Suprapubic skin (tissue), 4 donors: ENCODE data around the gene PPP1R9A. TPM values are rescaled to one million over a fixed set of nuclear protein-coding genes. Genes with fewer than 3 reads are reported as not detected.
A peak's percentile ranks its signal among the peaks of the same experiment; 100 is the strongest.

Experiments used
- DNase-seq, 2 donors: peaks; one replicate each; pipeline ENCODE4 v3.0.0-alpha.2; 2019; ENCODE audit warnings: low spot score in 2 of 2
- H3K27ac ChIP-seq: fragments of 200-600 bp; sonication (generic); one replicate; pipeline ENCODE4 v1.5.1; 2019
- H3K27me3 ChIP-seq: fragments of 200-600 bp; sonication (generic); one replicate; pipeline ENCODE4 v1.5.1; 2019
- H3K36me3 ChIP-seq: fragments of 200-600 bp; sonication (generic); one replicate; pipeline ENCODE4 v1.5.1; 2019
- H3K4me1 ChIP-seq: fragments of 200-600 bp; sonication (generic); one replicate; pipeline ENCODE4 v1.5.1; 2019
- H3K4me3 ChIP-seq: fragments of 200-600 bp; sonication (generic); one replicate; pipeline ENCODE4 v1.5.1; 2019; ENCODE audit warnings: mild to moderate bottlenecking
- H3K9me3 ChIP-seq: fragments of 200-600 bp; sonication (generic); one replicate; pipeline ENCODE4 v1.5.1; 2019
- EP300 ChIP-seq: sonication (generic); formaldehyde crosslinking; IDR thresholded peaks from one replicate; pipeline ENCODE4 v1.6.1; 2017; ENCODE audit warnings: antibody characterized with exemption
- POLR2A ChIP-seq, 2 donors: fragments of 450-650 bp; IDR thresholded peaks; one replicate each; pipeline ENCODE4 v1.6.1; 2017; ENCODE audit warnings: antibody characterized with exemption in 2 of 2, mild to moderate bottlenecking in 2 of 2, moderate library complexity in 2 of 2
- POLR2AphosphoS5 ChIP-seq, 3 donors: sonication (generic); formaldehyde crosslinking; IDR thresholded peaks; one replicate each; pipeline ENCODE4 v1.6.1; 2017; ENCODE audit warnings: antibody characterized with exemption in 3 of 3
- WGBS: methylation state at CpG from one replicate; pipeline ENCODE4 v1.1.5; 2018; 5-methylcytosine and 5-hydroxymethylcytosine counted together
- total RNA-seq, 4 donors: library from RNA; depleted of rRNA; stranded (reverse); fragments of >200 nt; gene quantifications; one replicate each; pipeline ENCODE4 v1.1.0, GENCODE V29; 2016
- TF ChIP-seq, protein P1 (sequence below), 2 donors: fragments of 200-600 bp in 1 of 2; fragments of 450-650 bp in 1 of 2; sonication (generic) in 1 of 2; IDR thresholded peaks; one replicate each; pipeline ENCODE4 v1.5.1; 2016 to 2019; ENCODE audit warnings: antibody characterized with exemption in 2 of 2, mild to moderate bottlenecking in 1 of 2, moderate library complexity in 1 of 2

Gene PPP1R9A
- 1 to 10 TPM in 3 of 4 donors, under 1 TPM in 1; 0.49 to 8.6 (median 2.5) TPM for total RNA-seq

DNA sequence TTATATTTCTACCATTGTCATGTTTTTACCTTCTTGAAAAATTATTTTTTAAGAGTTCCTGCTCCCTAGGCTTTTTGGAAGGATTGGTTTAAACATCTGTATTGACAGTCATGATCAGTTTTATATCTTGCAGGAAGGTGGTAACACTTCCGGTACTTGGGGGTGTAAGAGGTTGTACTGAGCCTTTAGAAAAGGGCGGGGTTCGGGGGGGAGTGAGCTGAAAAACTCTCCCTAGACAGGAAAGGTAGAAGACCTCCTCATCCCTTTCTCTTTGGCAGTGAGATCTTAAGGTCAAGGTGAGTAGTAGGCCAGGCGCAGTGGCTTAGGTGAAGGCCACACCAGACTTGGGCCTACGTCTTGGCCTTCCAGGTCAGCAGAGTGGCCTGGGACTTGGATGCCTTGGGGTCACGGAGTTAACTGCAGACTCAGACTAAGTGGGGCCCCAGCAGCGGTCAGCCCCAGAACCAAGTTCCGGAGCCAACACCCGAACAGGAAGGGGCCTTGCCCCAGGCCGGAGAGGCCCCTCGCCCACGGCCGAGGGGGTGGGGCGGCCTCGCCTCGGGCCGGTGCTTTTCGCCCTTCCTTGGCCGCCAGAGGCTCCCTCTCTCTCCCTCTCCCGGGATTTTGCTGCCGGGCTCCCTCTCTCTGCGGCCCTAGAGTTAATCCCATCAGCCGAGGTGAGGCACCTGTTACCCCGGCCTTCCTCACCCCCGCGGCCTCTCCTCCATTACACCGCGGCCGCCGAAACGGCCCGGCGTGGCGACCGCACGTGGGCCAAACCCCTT, at the start of gene PPP1R9A:
PPP1R9A (plus strand) TSS at position 569 of the 785 bp plus-strand sequence. CDS start 2,520 bp downstream, outside the sequence.
- Histone ChIP-seq H3K36me3 (no peaks in the 10 kb centered on the region), H3K27ac (peak within 1 kb of the TSS; percentile 35), H3K9me3 (no peaks in the 10 kb centered on the region), H3K4me3 (peak within 1 kb of the TSS; percentile 56), H3K4me1 (peaks cover 17% of the 10 kb centered on the region), H3K27me3 (peaks cover 33% of the 10 kb centered on the region)
- DNase-seq, result no peak
- TF ChIP-seq, protein P1, sequence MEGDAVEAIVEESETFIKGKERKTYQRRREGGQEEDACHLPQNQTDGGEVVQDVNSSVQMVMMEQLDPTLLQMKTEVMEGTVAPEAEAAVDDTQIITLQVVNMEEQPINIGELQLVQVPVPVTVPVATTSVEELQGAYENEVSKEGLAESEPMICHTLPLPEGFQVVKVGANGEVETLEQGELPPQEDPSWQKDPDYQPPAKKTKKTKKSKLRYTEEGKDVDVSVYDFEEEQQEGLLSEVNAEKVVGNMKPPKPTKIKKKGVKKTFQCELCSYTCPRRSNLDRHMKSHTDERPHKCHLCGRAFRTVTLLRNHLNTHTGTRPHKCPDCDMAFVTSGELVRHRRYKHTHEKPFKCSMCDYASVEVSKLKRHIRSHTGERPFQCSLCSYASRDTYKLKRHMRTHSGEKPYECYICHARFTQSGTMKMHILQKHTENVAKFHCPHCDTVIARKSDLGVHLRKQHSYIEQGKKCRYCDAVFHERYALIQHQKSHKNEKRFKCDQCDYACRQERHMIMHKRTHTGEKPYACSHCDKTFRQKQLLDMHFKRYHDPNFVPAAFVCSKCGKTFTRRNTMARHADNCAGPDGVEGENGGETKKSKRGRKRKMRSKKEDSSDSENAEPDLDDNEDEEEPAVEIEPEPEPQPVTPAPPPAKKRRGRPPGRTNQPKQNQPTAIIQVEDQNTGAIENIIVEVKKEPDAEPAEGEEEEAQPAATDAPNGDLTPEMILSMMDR (IDR thresholded peaks at IDR 0.05), result no peak
- no peak for TF ChIP-seq POLR2A (IDR thresholded peaks at IDR 0.05)
- no peak for TF ChIP-seq EP300
- no peak for TF ChIP-seq POLR2AphosphoS5 (IDR thresholded peaks at IDR 0.05)
- 69% methylated on average over 7 of the region's 36 CpGs for WGBS

DNA sequence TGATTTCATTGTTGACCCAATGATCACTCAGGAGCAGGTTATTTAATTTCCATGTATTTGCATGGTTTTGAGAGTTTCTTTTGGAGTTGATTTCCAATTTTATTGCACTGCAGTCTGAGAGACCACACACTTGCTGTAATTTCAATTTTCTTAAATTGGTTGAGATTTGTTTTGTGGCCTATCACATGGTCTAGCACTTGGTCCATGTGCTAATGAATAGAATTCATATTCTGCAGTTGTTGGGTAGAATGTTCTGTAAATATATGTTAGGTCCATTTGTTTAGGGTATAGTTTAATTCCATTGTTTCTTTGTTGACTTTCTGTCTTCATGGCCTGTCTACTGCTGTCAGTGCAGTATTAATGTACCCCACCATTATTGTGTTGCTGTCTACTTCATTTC, 36.3 kb upstream of the PPP1R9A start:
- no peak for DNase-seq
- H3K36me3 ChIP-seq, result no peaks in the 10 kb centered on the region
- H3K27me3 ChIP-seq, result no peaks in the 10 kb centered on the region
- H3K27ac ChIP-seq, result no peak overlapping the region
- H3K4me1 ChIP-seq, result no peaks in the 10 kb centered on the region
- TF ChIP-seq, protein P1 (IDR thresholded peaks at IDR 0.05), result no peak
- TF ChIP-seq POLR2A (IDR thresholded peaks at IDR 0.05) (no peak), EP300 (no peak), POLR2AphosphoS5 (IDR thresholded peaks at IDR 0.05) (no peak)
- H3K4me3 ChIP-seq, result no peak overlapping the region
- no peaks in the 10 kb centered on the region for H3K9me3 ChIP-seq

DNA sequence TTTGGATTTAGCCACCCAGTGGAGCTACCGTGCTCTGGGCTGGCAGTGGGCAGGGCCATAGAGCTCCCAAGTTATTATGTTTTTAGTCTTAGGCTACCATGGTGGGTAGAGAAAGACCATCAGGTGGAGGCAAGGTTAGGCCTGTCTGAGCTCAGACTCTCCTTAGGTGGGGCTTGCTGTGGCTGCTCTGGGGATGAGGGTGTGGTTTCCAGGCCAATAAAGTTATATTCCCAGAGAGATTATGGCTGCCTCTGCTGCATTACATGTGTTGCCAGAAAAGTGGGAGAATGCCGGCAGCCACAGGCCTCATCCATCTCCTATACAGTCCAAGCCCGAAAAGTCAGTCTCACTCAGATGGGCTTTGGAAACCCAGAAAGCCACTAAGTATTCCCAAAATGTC, 34.2 kb upstream of the PPP1R9A start:
- no peak for DNase-seq
- Histone ChIP-seq H3K4me3 (no peak overlapping the region), H3K9me3 (peaks cover 3% of the 10 kb centered on the region), H3K4me1 (no peaks in the 10 kb centered on the region), H3K36me3 (no peaks in the 10 kb centered on the region), H3K27me3 (no peaks in the 10 kb centered on the region), H3K27ac (no peak overlapping the region)
- TF ChIP-seq POLR2A (IDR thresholded peaks at IDR 0.05) (no peak), EP300 (no peak), POLR2AphosphoS5 (IDR thresholded peaks at IDR 0.05) (no peak)
- TF ChIP-seq, protein P1 (IDR thresholded peaks at IDR 0.05), result no peak
- 83% methylated on average over 3 of the region's 3 CpGs for whole genome bisulfite sequencing

DNA sequence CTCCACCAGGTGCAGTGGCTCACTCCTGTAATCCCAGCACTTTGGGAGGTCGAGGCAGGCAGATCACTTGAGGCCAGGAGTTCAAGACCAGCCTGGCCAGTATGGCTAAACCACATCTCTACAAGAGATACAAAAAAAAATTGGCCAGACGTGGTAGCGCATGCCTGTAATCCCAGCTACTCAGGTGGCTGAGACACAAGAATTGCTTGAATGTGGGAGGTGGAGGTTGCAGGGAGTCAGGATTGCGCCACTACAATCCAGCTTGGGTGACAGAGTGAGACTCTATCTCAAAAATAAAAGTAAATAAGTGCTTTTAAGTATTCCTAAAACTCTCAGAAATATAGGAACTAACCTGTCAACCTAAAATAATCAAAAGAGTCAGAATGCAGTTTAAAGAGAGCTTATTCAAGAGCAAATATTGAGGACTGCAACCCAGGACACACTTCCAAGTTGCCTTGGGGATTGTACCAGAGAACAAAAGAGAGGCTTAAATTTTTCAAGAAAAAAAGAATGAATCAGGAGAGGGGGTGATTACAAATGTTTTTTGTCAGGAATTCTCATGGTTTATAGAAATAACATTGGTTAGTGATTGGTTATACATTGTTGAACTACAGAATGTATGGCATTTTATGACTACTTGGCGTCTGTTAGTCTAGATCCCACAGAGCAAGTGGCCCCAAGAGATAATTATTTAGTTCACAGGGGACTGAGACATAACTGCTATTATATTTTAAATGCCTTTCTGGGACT, 33.2 kb upstream of the PPP1R9A start:
- Histone ChIP-seq H3K27me3 (no peaks in the 10 kb centered on the region), H3K27ac (no peak overlapping the region), H3K36me3 (no peaks in the 10 kb centered on the region), H3K9me3 (peaks cover 6% of the 10 kb centered on the region), H3K4me3 (no peak overlapping the region), H3K4me1 (no peaks in the 10 kb centered on the region)
- WGBS, result 87% methylated on average over 5 of the region's 5 CpGs
- TF ChIP-seq EP300 (no peak), POLR2A (IDR thresholded peaks at IDR 0.05) (no peak), POLR2AphosphoS5 (IDR thresholded peaks at IDR 0.05) (no peak)
- TF ChIP-seq, protein P1 (IDR thresholded peaks at IDR 0.05), result no peak
- DNase-seq, result no peak

DNA sequence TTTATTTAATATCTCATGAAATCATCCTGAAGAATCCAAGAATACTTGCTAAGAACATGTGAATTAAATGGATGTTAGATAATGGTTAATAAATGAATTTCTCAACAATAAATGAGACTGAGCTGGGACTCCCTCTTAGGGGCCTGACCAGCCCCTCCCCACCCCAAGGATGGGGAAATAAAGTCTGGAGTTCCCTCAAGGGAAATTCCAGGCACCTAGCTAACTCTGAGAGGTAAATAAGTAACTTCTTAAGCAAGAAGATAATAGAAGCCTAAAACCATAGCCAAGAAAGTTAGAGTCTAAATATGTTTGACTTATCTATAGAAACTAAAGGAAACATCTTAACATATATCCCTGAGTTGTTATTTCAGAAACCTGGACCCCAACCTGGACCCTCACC, 32.2 kb upstream of the PPP1R9A start:
- no peaks in the 10 kb centered on the region for H3K36me3 ChIP-seq
- H3K27me3 ChIP-seq, result no peaks in the 10 kb centered on the region
- H3K4me1 ChIP-seq, result no peaks in the 10 kb centered on the region
- DNase-seq, result no peak
- H3K9me3 ChIP-seq, result peaks cover 6% of the 10 kb centered on the region
- TF ChIP-seq, protein P1 (IDR thresholded peaks at IDR 0.05), result no peak
- no peak for TF ChIP-seq POLR2AphosphoS5 (IDR thresholded peaks at IDR 0.05)
- TF ChIP-seq EP300, result no peak
- no peak for TF ChIP-seq POLR2A (IDR thresholded peaks at IDR 0.05)
- no peak overlapping the region for H3K4me3 ChIP-seq
- H3K27ac ChIP-seq, result no peak overlapping the region
